Neural cell (in vitro differentiated cells): ENCODE data around the gene TCF23. TPM values are rescaled to one million over a fixed set of nuclear protein-coding genes. Genes with fewer than 3 reads are reported as not detected.

Experiments
- H2AFZ ChIP-seq: fragments of 200-600, 300-800 bp; sonication (generic), shearing (Covaris generic); 2 replicates; pipeline ENCODE4 v1.6.0; 2014; ENCODE audit warnings: low read depth, mild to moderate bottlenecking, antibody characterized with exemption, low read length, moderate library complexity
- H3F3A ChIP-seq: fragments of 200-600 bp; shearing (Covaris generic); 2 replicates; pipeline ENCODE4 v1.6.1; 2016; ENCODE audit warnings: mild to moderate bottlenecking, moderate library complexity, mixed read lengths, antibody characterized with exemption, low read length; ENCODE audit not compliant: insufficient read depth, poor library complexity, severe bottlenecking
- H3K27ac ChIP-seq: fragments of 200-600, 300-800 bp; sonication (generic), shearing (Covaris generic); 2 replicates; pipeline ENCODE4 v1.5.1; 2014; ENCODE audit warnings: mild to moderate bottlenecking, low read length, moderate library complexity
- H3K27me3 ChIP-seq: fragments of 300-800, 200-600 bp; sonication (generic), shearing (Covaris generic); 2 replicates; pipeline ENCODE4 v1.6.0; 2014; ENCODE audit warnings: mild to moderate bottlenecking, low read depth, low read length, moderate library complexity; ENCODE audit not compliant: insufficient read depth
- H3K36me3 ChIP-seq: fragments of 300-800, 200-600 bp; sonication (generic), shearing (Covaris generic); 2 replicates; pipeline ENCODE4 v1.5.1; 2014; ENCODE audit warnings: mild to moderate bottlenecking, antibody characterized with exemption, low read length, moderate library complexity; ENCODE audit not compliant: insufficient read depth
- H3K4me2 ChIP-seq: fragments of 300-800, 200-600 bp; sonication (generic), shearing (Covaris generic); 2 replicates; pipeline ENCODE4 v1.6.0; 2014; ENCODE audit warnings: mild to moderate bottlenecking, low read length
- H3K4me3 ChIP-seq: fragments of 300-800, 200-600 bp; sonication (generic), shearing (Covaris generic); 2 replicates; pipeline ENCODE4 v1.5.1; 2014; ENCODE audit warnings: mild to moderate bottlenecking, low read length, moderate library complexity
- H3K79me2 ChIP-seq: fragments of 200-600 bp; shearing (Covaris generic); replicated peaks from 2 replicates; pipeline ENCODE4 v1.6.0; 2014; ENCODE audit warnings: mild to moderate bottlenecking, low read length, moderate library complexity; ENCODE audit not compliant: insufficient read depth
- H3K9ac ChIP-seq: fragments of 300-800, 200-600 bp; sonication (generic), shearing (Covaris generic); 2 replicates; pipeline ENCODE4 v1.6.1; 2016; ENCODE audit warnings: mild to moderate bottlenecking, low read length, mixed read lengths
- H3K9me2 ChIP-seq: fragments of 200-600 bp; shearing (Covaris generic); 2 replicates; pipeline ENCODE4 v1.6.1; 2016; ENCODE audit warnings: mild to moderate bottlenecking, low read length, mixed read lengths; ENCODE audit not compliant: insufficient read depth
- H3K9me3 ChIP-seq: fragments of 200-600, 300-800 bp; sonication (generic), shearing (Covaris generic); 2 replicates; pipeline ENCODE4 v1.6.1; 2016; ENCODE audit warnings: mild to moderate bottlenecking, mixed run types, low read length, moderate library complexity, mixed read lengths
- H4K20me1 ChIP-seq: fragments of 200-600 bp; shearing (Covaris generic); 2 replicates; pipeline ENCODE4 v1.6.1; 2016; ENCODE audit warnings: mild to moderate bottlenecking, mixed run types; ENCODE audit not compliant: insufficient read depth
- EP300 ChIP-seq: fragments of 450-650 bp; conservative IDR thresholded peaks from 2 replicates; pipeline ENCODE4 v1.6.1; 2014; ENCODE audit warnings: antibody characterized with exemption, mild to moderate bottlenecking, moderate library complexity; ENCODE audit not compliant: poor library complexity, severe bottlenecking
- EZH2 ChIP-seq: fragments of 200-600, 300-800 bp; shearing (Covaris generic), sonication (generic); IDR thresholded peaks from 2 replicates; pipeline ENCODE4 v1.6.1; 2014; ENCODE audit warnings: antibody characterized with exemption, low read length, borderline replicate concordance, mild to moderate bottlenecking; ENCODE audit not compliant: insufficient read depth, poor library complexity, severe bottlenecking
- MXI1 ChIP-seq: fragments of 450-650 bp; conservative IDR thresholded peaks from 2 replicates; pipeline ENCODE4 v1.6.1; 2014; ENCODE audit warnings: antibody characterized with exemption, mild to moderate bottlenecking; ENCODE audit not compliant: poor library complexity, severe bottlenecking
- POLR2AphosphoS5 ChIP-seq: IDR thresholded peaks from 2 replicates; pipeline ENCODE4 v1.6.1; 2012
- RAD21 ChIP-seq: fragments of 450-650 bp; conservative IDR thresholded peaks from 2 replicates; pipeline ENCODE4 v1.6.1; 2014; ENCODE audit warnings: antibody characterized with exemption, mild to moderate bottlenecking, moderate library complexity
- SMC3 ChIP-seq: fragments of 450-650 bp; conservative IDR thresholded peaks from 2 replicates; pipeline ENCODE4 v1.6.1; 2014; ENCODE audit warnings: antibody characterized with exemption, mild to moderate bottlenecking, moderate library complexity; ENCODE audit not compliant: poor library complexity
- TAF1 ChIP-seq: IDR thresholded peaks from 2 replicates; pipeline ENCODE4 v1.6.1; 2012; ENCODE audit warnings: low read depth
- polyA plus RNA-seq: library from polyadenylated mRNA; depleted of rRNA; stranded (reverse); fragments of >200 nt; gene quantifications from 2 replicates; pipeline ENCODE4 v1.2.3, GENCODE V29; 2014
- TF ChIP-seq, protein P1 (sequence below): IDR thresholded peaks from 2 replicates; pipeline ENCODE4 v1.6.1; 2012; ENCODE audit warnings: borderline replicate concordance
- TF ChIP-seq, protein P2 (sequence below): fragments of 450-650 bp; IDR thresholded peaks from 2 replicates; pipeline ENCODE4 v1.5.1; 2014; ENCODE audit warnings: antibody characterized with exemption, mild to moderate bottlenecking, moderate library complexity; ENCODE audit not compliant: poor library complexity, severe bottlenecking

The TCF23 gene
- polyA plus RNA-seq, 1 donor from 2014 or later, result not detected

DNA sequence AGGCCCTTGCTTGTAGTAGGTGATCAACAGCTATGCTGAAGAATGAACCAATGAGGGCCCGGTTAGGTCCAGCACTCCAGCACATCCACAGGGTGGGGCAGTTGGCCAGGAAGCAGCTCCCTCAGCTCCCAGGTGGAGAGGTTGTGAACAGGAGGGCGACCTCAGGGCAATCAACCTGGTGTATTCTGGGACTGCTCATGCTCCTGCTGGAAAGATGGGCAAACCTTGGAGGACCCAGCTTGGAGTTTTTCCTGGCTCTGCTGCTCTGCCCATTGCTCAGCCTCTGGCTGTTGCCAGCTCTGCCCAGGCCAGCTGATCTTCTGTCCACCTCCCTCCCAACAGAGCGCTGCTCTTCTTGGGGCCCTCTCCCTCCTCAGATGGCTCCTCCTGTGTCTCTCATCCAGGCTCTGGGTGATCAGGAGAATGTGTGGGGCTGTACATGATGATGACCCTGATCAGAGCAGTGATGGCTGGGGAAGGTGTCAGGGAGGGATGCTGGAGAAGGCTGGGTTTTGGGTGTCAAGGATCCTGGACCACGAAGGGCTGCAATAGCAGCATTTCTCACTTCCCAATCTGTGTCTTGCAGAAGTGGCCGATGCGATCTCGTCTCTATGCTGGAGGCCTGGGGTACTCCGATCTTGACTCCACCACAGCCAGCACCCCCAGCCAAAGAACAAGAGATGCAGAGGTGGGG is 3.4 kb downstream of the TCF23 start:
- Histone ChIP-seq H3K79me2 (no peaks in the 10 kb centered on the region), H3K4me3 (no peak overlapping the region), H3K4me2 (no peak overlapping the region), H3K9me2 (no peaks in the 10 kb centered on the region), H3K27ac (no peak overlapping the region), H2AFZ (no peak overlapping the region), H3F3A (no peaks in the 10 kb centered on the region), H4K20me1 (no peaks in the 10 kb centered on the region), H3K27me3 (no peaks in the 10 kb centered on the region), H3K9me3 (no peaks in the 10 kb centered on the region), H3K9ac (no peak overlapping the region), H3K36me3 (no peaks in the 10 kb centered on the region)
- TF ChIP-seq, protein P1, sequence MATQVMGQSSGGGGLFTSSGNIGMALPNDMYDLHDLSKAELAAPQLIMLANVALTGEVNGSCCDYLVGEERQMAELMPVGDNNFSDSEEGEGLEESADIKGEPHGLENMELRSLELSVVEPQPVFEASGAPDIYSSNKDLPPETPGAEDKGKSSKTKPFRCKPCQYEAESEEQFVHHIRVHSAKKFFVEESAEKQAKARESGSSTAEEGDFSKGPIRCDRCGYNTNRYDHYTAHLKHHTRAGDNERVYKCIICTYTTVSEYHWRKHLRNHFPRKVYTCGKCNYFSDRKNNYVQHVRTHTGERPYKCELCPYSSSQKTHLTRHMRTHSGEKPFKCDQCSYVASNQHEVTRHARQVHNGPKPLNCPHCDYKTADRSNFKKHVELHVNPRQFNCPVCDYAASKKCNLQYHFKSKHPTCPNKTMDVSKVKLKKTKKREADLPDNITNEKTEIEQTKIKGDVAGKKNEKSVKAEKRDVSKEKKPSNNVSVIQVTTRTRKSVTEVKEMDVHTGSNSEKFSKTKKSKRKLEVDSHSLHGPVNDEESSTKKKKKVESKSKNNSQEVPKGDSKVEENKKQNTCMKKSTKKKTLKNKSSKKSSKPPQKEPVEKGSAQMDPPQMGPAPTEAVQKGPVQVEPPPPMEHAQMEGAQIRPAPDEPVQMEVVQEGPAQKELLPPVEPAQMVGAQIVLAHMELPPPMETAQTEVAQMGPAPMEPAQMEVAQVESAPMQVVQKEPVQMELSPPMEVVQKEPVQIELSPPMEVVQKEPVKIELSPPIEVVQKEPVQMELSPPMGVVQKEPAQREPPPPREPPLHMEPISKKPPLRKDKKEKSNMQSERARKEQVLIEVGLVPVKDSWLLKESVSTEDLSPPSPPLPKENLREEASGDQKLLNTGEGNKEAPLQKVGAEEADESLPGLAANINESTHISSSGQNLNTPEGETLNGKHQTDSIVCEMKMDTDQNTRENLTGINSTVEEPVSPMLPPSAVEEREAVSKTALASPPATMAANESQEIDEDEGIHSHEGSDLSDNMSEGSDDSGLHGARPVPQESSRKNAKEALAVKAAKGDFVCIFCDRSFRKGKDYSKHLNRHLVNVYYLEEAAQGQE, result no peak
- TF ChIP-seq MXI1, result no peak
- TF ChIP-seq, protein P2, sequence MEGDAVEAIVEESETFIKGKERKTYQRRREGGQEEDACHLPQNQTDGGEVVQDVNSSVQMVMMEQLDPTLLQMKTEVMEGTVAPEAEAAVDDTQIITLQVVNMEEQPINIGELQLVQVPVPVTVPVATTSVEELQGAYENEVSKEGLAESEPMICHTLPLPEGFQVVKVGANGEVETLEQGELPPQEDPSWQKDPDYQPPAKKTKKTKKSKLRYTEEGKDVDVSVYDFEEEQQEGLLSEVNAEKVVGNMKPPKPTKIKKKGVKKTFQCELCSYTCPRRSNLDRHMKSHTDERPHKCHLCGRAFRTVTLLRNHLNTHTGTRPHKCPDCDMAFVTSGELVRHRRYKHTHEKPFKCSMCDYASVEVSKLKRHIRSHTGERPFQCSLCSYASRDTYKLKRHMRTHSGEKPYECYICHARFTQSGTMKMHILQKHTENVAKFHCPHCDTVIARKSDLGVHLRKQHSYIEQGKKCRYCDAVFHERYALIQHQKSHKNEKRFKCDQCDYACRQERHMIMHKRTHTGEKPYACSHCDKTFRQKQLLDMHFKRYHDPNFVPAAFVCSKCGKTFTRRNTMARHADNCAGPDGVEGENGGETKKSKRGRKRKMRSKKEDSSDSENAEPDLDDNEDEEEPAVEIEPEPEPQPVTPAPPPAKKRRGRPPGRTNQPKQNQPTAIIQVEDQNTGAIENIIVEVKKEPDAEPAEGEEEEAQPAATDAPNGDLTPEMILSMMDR, result no peak
- TF ChIP-seq RAD21, result no peak
- TF ChIP-seq POLR2AphosphoS5, result no peak
- no peak for TF ChIP-seq SMC3
- TF ChIP-seq EP300, result no peak
- no peak for TF ChIP-seq TAF1
- no peak for TF ChIP-seq EZH2

DNA sequence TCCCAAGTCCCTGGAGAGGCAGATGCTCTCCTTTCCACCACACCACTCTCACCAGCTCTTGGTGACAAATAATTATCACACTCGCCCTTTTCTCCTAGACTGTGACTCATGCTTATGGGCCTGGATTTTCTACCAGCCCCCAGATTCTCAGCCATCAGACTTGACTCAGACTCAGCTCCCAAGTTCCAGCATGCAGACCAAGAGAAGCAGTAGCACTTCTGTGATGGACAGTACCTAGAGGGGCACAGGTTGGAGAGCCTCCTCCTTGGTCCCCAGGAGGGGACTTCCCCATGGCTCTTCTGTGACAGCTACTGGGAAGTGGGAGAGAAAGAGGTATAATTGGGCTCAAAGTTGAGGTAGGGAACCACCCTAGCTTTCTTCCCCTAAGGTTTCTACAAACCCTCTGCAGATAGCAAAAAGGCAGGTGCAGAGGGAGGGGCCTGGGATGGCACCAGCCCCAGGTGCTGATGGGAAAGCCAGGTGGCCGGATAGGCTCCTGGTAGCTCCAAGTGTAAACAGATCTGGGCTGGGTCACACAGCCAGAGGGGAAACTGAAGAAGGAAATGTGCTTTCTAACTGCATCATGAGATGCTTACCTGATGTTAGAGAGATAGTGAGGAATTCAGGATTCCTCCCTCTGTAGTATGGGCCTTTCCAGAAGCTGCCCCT is 4.1 kb downstream of the TCF23 start:
- Histone ChIP-seq H3K9ac (no peak overlapping the region), H3K27ac (no peak overlapping the region), H3K79me2 (no peaks in the 10 kb centered on the region), H3K4me2 (no peak overlapping the region), H3K9me2 (no peaks in the 10 kb centered on the region), H3K9me3 (no peaks in the 10 kb centered on the region), H3K4me3 (no peak overlapping the region), H4K20me1 (no peaks in the 10 kb centered on the region), H3K27me3 (no peaks in the 10 kb centered on the region), H2AFZ (no peak overlapping the region), H3F3A (no peaks in the 10 kb centered on the region), H3K36me3 (no peaks in the 10 kb centered on the region)
- TF ChIP-seq SMC3 (no peak), MXI1 (no peak), TAF1 (no peak), RAD21 (no peak), EP300 (no peak), EZH2 (no peak), POLR2AphosphoS5 (no peak)
- TF ChIP-seq, protein P1, result no peak
- TF ChIP-seq, protein P2, result no peak
